ENCODE data around the gene ZEB2. TPM values are rescaled to one million over a fixed set of nuclear protein-coding genes. Genes with fewer than 3 reads are reported as not detected.

ZEB2 gene
- total and polyA plus RNA-seq, 10 of the 15 experiments (the other 5 are each of a cell fraction or from before 2014, with no cell fraction given), result 0.14 to 3.2 (median 0.84) TPM

- H2AFZ ChIP-seq (ENCODE audit: control insufficient read depth, low read depth, low read length), result no peak overlapping the region
- FAIRE-seq, result no peak
- no peaks in the 10 kb centered on the region; the same call in 1 of the 2 replicates for H3K4me1 ChIP-seq (ENCODE audit: control insufficient read depth, insufficient read depth, low read length)
- ChIA-PET POLR2A (interaction anchor here (0.5 kb wide), 1 partner anchor 79 kb away, joined by 3 read pairs; no protein-coding TSS in a partner anchor), CTCF (interaction anchor here (2.2 kb wide), 1 partner anchor 9 kb away, joined by 9 read pairs; no protein-coding TSS in a partner anchor), SMC1A (ENCODE audit: uncharacterized antibody, unreplicated experiment) (interaction anchor here (1.5 to 2.1 kb wide), 2 partner anchors 14 to 283 kb away, joined by 6 read pairs; no protein-coding TSS in a partner anchor), RAD21 (ENCODE audit: unreplicated experiment) (no interaction called here)
- BruUV-seq (replicated peaks), result no TSS peak
- DNase-seq (ENCODE audit: low read depth, low spot score), result no peak
- WGBS (ENCODE audit: insufficient coverage, insufficient replicate concordance, low lambda C conversion rate, missing lambda C conversion rate), result 25% methylated on average over 1 of the region's 1 CpG
- no peak overlapping the region for H3K4me3 ChIP-seq
- H3K9ac ChIP-seq (ENCODE audit: control insufficient read depth, insufficient read depth, low read length), result no peak overlapping the region
- peaks cover 0 to 2% of the 10 kb centered on the region in 2 experiments; a peak in 1 of 4 replicates for H3K27me3 ChIP-seq (replicated peaks in 1 of 2; ENCODE audit: control insufficient read depth in 2 of 2, insufficient read depth in 2 of 2, low read length in 1 of 2)
- no peak overlapping the region for H3K27ac ChIP-seq (ENCODE audit: control insufficient read depth, insufficient read depth)
- H4K20me1 ChIP-seq (ENCODE audit: control insufficient read depth, insufficient read depth), result no peaks in the 10 kb centered on the region
- ATAC-seq, result no peak
- in situ Hi-C loops (cut with MboI), result no loop called here
- H3K4me2 ChIP-seq (ENCODE audit: control insufficient read depth, insufficient read depth), result no peak overlapping the region
- no peaks in the 10 kb centered on the region for H3K79me2 ChIP-seq (ENCODE audit: control insufficient read depth, insufficient read depth, low read length)
- TF ChIP-seq ZNF384 (IDR thresholded peaks at IDR 0.05; ENCODE audit: borderline replicate concordance, low read depth, low read length) (no peak), POLR2A (IDR thresholded peaks at IDR 0.05; ENCODE audit: low read depth, low read length) (no peak), ZBED1 (IDR thresholded peaks at IDR 0.05; ENCODE audit: borderline replicate concordance) (no peak), EZH2 (IDR thresholded peaks at IDR 0.05; ENCODE audit: borderline replicate concordance, control insufficient read depth, low read depth, low read length) (no peak), PAX5 (IDR thresholded peaks at IDR 0.05; ENCODE audit: borderline replicate concordance, low read depth, low read length) (no peak), EED (IDR thresholded peaks at IDR 0.05; ENCODE audit: low read depth) (no peak), WRNIP1 (IDR thresholded peaks at IDR 0.05; ENCODE audit: borderline replicate concordance, low read depth, low read length) (no peak)
- H3K9me3 ChIP-seq (replicated peaks; ENCODE audit: control insufficient read depth, insufficient read depth, low read length), result no peaks in the 10 kb centered on the region
- intact Hi-C loops (cut with micrococcal nuclease; ENCODE audit: unreplicated experiment), result loop anchor here (10.0 kb wide), 1 partner anchor 280 kb away; no protein-coding TSS in a partner anchor
- no peaks in the 10 kb centered on the region for H3K36me3 ChIP-seq (ENCODE audit: control insufficient read depth in 2 of 2, insufficient read depth in 2 of 2, low read length in 1 of 2)
Measured at GRCh38 chr2:144445196-144445595, 74.7 kb downstream of the ZEB2 start.

All from GM12878 (cell line).